Large intestine (tissue), 3 donors: Measurements from ENCODE around the gene AGAP1. TPM values are rescaled to one million over a fixed set of nuclear protein-coding genes. Genes with fewer than 3 reads are reported as not detected.

Experiments
- DNase-seq, 2 donors: peaks; one replicate each; pipeline versions ENCODE4 v3.0.0 to v3.0.0-alpha.2; 2013
- H3K27ac ChIP-seq: one replicate; pipeline ENCODE4 v1.5.1; 2013; ENCODE audit warnings: low read length
- H3K27me3 ChIP-seq: 2 replicates; pipeline ENCODE4 v1.6.1; 2013; ENCODE audit warnings: low read length; ENCODE audit not compliant: control insufficient read depth, insufficient read depth
- H3K36me3 ChIP-seq: 2 replicates; pipeline ENCODE4 v1.6.1; 2013; ENCODE audit warnings: low read length; ENCODE audit not compliant: control insufficient read depth, insufficient read depth
- H3K4me1 ChIP-seq: one replicate; pipeline ENCODE4 v1.6.1; 2013; ENCODE audit warnings: low read length; ENCODE audit not compliant: control insufficient read depth, insufficient read depth
- H3K4me3 ChIP-seq: one replicate; pipeline ENCODE4 v1.5.1; 2013; ENCODE audit warnings: low read length
- H3K9me3 ChIP-seq: one replicate; pipeline ENCODE4 v1.6.1; 2013; ENCODE audit warnings: mild to moderate bottlenecking, low read depth, low read length, moderate library complexity; ENCODE audit not compliant: control insufficient read depth
- WGBS: methylation state at CpG from one replicate; pipeline ENCODE4 v1.1.5; 2013; ENCODE audit warnings: low lambda C conversion rate; ENCODE audit not compliant: insufficient coverage; 5-methylcytosine and 5-hydroxymethylcytosine counted together
- polyA plus RNA-seq: library from polyadenylated mRNA; unstranded; fragments of 120-200 nt; gene quantifications from one replicate; pipeline ENCODE4 v1.2.1, GENCODE V29; 2013

AGAP1 gene
- polyA plus RNA-seq, 1 donor = 18.0 TPM

GRCh38 chr2:235901243-235901642 lies 407.4 kb downstream of the AGAP1 start:
- Histone ChIP-seq H3K4me1 (no peaks in the 10 kb centered on the region), H3K36me3 (peaks cover 5% of the 10 kb centered on the region), H3K27ac (no peak overlapping the region), H3K4me3 (no peak overlapping the region), H3K9me3 (no peaks in the 10 kb centered on the region), H3K27me3 (no peaks in the 10 kb centered on the region)
- DNase-seq = no peak
- no CpG with 5 or more reads among the region's 1 CpG for WGBS

GRCh38 chr2:235903782-235904584 lies 410.1 kb downstream of the AGAP1 start:
- WGBS = 91% methylated on average over 9 of the region's 21 CpGs
- DNase-seq = no peak
- no peaks in the 10 kb centered on the region for H3K4me1 ChIP-seq
- no peak overlapping the region for H3K4me3 ChIP-seq
- H3K27ac ChIP-seq = no peak overlapping the region
- H3K9me3 ChIP-seq = no peaks in the 10 kb centered on the region
- H3K27me3 ChIP-seq = no peaks in the 10 kb centered on the region
- peaks cover 6% of the 10 kb centered on the region for H3K36me3 ChIP-seq

GRCh38 chr2:235904585-235904931 lies 410.7 kb downstream of the AGAP1 start:
- Histone ChIP-seq H3K36me3 (peaks cover 6% of the 10 kb centered on the region), H3K4me3 (no peak overlapping the region), H3K27ac (no peak overlapping the region), H3K9me3 (no peaks in the 10 kb centered on the region), H3K27me3 (no peaks in the 10 kb centered on the region), H3K4me1 (no peaks in the 10 kb centered on the region)
- WGBS = 90% methylated on average over 2 of the region's 6 CpGs
- DNase-seq = no peak

GRCh38 chr2:235908826-235909225 lies 415.0 kb downstream of the AGAP1 start:
- no peaks in the 10 kb centered on the region for H3K27me3 ChIP-seq
- H3K27ac ChIP-seq = no peak overlapping the region
- no peak overlapping the region for H3K4me3 ChIP-seq
- DNase-seq = no peak
- no peaks in the 10 kb centered on the region for H3K4me1 ChIP-seq
- no peaks in the 10 kb centered on the region for H3K9me3 ChIP-seq
- WGBS = 74% methylated on average over 2 of the region's 6 CpGs
- H3K36me3 ChIP-seq = peaks cover 19% of the 10 kb centered on the region

GRCh38 chr2:235909358-235909757 lies 415.5 kb downstream of the AGAP1 start:
- Histone ChIP-seq H3K9me3 (no peaks in the 10 kb centered on the region), H3K4me1 (no peaks in the 10 kb centered on the region), H3K36me3 (peaks cover 19% of the 10 kb centered on the region), H3K27ac (no peak overlapping the region), H3K4me3 (no peak overlapping the region), H3K27me3 (no peaks in the 10 kb centered on the region)
- no CpG with 5 or more reads among the region's 2 CpGs for WGBS
- DNase-seq = no peak

GRCh38 chr2:235910067-235910466 lies 416.2 kb downstream of the AGAP1 start:
- WGBS = no CpG with 5 or more reads among the region's 3 CpGs
- DNase-seq = no peak
- H3K36me3 ChIP-seq = peaks cover 26% of the 10 kb centered on the region
- no peaks in the 10 kb centered on the region for H3K9me3 ChIP-seq
- no peaks in the 10 kb centered on the region for H3K4me1 ChIP-seq
- no peak overlapping the region for H3K4me3 ChIP-seq
- no peak overlapping the region for H3K27ac ChIP-seq
- H3K27me3 ChIP-seq = no peaks in the 10 kb centered on the region

DNA sequence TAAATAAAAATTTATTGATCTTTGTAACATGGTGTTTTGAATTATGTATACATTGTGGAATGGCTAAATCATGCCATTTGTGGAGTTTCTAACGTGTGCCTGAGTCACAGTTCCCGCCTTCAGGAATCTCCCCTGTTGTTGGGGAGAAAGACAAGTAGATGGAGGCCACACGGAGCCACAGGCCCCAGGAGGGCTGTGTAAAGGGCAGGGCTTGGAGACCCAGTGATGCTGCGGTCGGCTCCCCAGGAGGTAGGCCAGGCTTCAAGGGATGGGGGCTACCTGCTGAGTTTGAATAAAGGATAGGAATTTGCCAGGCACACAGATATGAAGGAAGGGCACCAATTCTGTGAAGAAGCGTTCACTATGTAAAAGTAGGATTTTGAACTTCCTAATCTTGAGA lies 417.3 kb downstream of the AGAP1 start:
- H3K27me3 ChIP-seq = no peaks in the 10 kb centered on the region
- H3K9me3 ChIP-seq = no peaks in the 10 kb centered on the region
- H3K4me3 ChIP-seq = no peak overlapping the region
- DNase-seq = no peak
- no peak overlapping the region for H3K27ac ChIP-seq
- WGBS = no CpG with 5 or more reads among the region's 6 CpGs
- peaks cover 27% of the 10 kb centered on the region for H3K36me3 ChIP-seq
- no peaks in the 10 kb centered on the region for H3K4me1 ChIP-seq

DNA sequence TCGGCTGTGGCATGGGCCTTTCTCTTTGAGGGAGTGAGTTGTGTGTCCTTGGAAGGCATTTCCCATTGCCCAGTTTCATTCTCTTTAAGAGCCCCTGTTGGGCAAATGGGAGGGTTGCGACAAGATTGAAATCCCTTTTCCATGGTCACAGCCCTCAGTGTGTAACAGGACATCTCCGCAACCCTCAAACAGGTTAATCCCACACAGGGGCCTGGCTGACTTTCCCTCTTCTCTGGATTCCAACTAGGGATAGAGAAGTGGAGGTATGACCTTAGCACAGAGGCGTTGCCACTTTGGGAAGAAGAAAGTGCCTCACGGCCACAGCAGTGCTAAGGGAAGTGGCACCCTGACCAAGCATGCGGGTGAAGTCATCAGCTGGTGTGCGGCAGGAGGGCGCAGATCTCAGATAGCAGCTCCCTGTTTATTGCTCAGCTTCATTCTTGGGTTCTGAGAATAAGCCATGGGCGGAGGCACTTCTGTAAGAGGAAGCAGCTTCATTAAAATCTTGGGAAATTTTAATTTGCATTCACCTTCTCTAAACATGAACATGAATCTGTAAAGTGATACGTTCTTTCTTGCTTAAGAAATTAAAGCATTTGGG lies 417.9 kb downstream of the AGAP1 start:
- Histone ChIP-seq H3K27me3 (no peaks in the 10 kb centered on the region), H3K4me1 (no peaks in the 10 kb centered on the region), H3K9me3 (no peaks in the 10 kb centered on the region), H3K4me3 (no peak overlapping the region), H3K27ac (no peak overlapping the region), H3K36me3 (peaks cover 33% of the 10 kb centered on the region)
- no peak for DNase-seq
- WGBS = 100% methylated on average over 2 of the region's 10 CpGs

- H3K27ac ChIP-seq = no peak overlapping the region
- no CpG with 5 or more reads among the region's 9 CpGs for WGBS
- no peak for DNase-seq
- no peaks in the 10 kb centered on the region for H3K9me3 ChIP-seq
- no peaks in the 10 kb centered on the region for H3K27me3 ChIP-seq
- peaks cover 33% of the 10 kb centered on the region for H3K36me3 ChIP-seq
- H3K4me3 ChIP-seq = no peak overlapping the region
- H3K4me1 ChIP-seq = no peaks in the 10 kb centered on the region
These were observed 420.9 kb downstream of the AGAP1 start for GRCh38 chr2:235914756-235915155.

DNA sequence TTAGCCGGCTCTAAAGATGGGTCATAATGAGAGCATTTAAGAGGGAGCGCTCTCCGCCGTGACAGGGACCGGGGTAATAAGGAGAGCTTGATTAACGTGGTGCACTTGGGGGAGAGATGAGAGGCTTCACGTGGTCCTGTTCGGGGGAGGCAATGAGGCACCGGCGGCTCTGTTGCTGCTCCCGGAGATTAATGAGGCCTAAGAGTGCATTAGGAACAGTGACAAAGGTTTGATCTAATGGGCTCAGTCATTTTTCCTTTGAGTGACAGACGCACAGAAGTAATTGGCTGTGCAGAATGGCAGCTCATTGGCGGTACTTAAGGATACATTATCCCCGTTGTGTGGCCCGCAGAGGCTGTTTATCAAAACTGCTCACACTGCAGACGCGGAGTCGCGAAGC lies 423.7 kb downstream of the AGAP1 start:
- no peak overlapping the region for H3K4me3 ChIP-seq
- peaks cover 25% of the 10 kb centered on the region for H3K36me3 ChIP-seq
- no peak for DNase-seq
- H3K27ac ChIP-seq = no peak overlapping the region
- WGBS = 100% methylated on average over 4 of the region's 19 CpGs
- H3K4me1 ChIP-seq = no peaks in the 10 kb centered on the region
- no peaks in the 10 kb centered on the region for H3K9me3 ChIP-seq
- H3K27me3 ChIP-seq = no peaks in the 10 kb centered on the region

- Histone ChIP-seq H3K27me3 (no peaks in the 10 kb centered on the region), H3K27ac (no peak overlapping the region), H3K4me3 (no peak overlapping the region), H3K4me1 (no peaks in the 10 kb centered on the region), H3K36me3 (peaks cover 28% of the 10 kb centered on the region), H3K9me3 (no peaks in the 10 kb centered on the region)
- no CpG with 5 or more reads among the region's 8 CpGs for WGBS
- DNase-seq = no peak
These were observed 425.0 kb downstream of the AGAP1 start for GRCh38 chr2:235918876-235919275.
